ENCODE measurements around the gene LSAMP.

Gene LSAMP

GRCh38 chr3:116046350-116046749 is 398.9 kb downstream of the LSAMP start:
- DNase-seq = no peak

GRCh38 chr3:116045314-116045713 is 400.0 kb downstream of the LSAMP start:
- DNase-seq = no peak

GRCh38 chr3:116040152-116040551 is 405.1 kb downstream of the LSAMP start:
- no peak for DNase-seq

GRCh38 chr3:116039651-116039985 is 405.7 kb downstream of the LSAMP start:
- DNase-seq = no peak

GRCh38 chr3:116038968-116039650 is 406.2 kb downstream of the LSAMP start:
- peak; percentile 8 for DNase-seq

GRCh38 chr3:116037954-116038911 is 407.1 kb downstream of the LSAMP start:
- peak; percentile 58 for DNase-seq

GRCh38 chr3:116035429-116035828 is 409.9 kb downstream of the LSAMP start:
- DNase-seq = no peak

GRCh38 chr3:116034794-116035193 is 410.5 kb downstream of the LSAMP start:
- DNase-seq = no peak

- DNase-seq = no peak
Measured at GRCh38 chr3:116034086-116034485, 411.2 kb downstream of the LSAMP start.

GRCh38 chr3:116033516-116033915 is 411.8 kb downstream of the LSAMP start:
- DNase-seq = no peak

- no peak for DNase-seq
Measured at GRCh38 chr3:116032176-116032575, 413.1 kb downstream of the LSAMP start.

- no peak for DNase-seq
Measured at GRCh38 chr3:116030131-116030850, 415.0 kb downstream of the LSAMP start.

- DNase-seq = no peak
Measured at GRCh38 chr3:116029266-116029665, 416.0 kb downstream of the LSAMP start.

- DNase-seq = no peak
Measured at GRCh38 chr3:116028157-116028556, 417.1 kb downstream of the LSAMP start.

- no peak for DNase-seq
Measured at GRCh38 chr3:116020989-116021388, 424.3 kb downstream of the LSAMP start.

GRCh38 chr3:116020495-116020894 is 424.8 kb downstream of the LSAMP start:
- peak; percentile 50 for DNase-seq

- no peak for DNase-seq
Measured at GRCh38 chr3:116019254-116019763, 426.0 kb downstream of the LSAMP start.

- DNase-seq = no peak
Measured at GRCh38 chr3:116018646-116019045, 426.6 kb downstream of the LSAMP start.

GRCh38 chr3:116015931-116016330 is 429.4 kb downstream of the LSAMP start:
- no peak for DNase-seq

- no peak for DNase-seq
Measured at GRCh38 chr3:116007000-116007399, 438.3 kb downstream of the LSAMP start.

GRCh38 chr3:116005404-116005803 is 439.9 kb downstream of the LSAMP start:
- DNase-seq = no peak

- DNase-seq = no peak
Measured at GRCh38 chr3:116002235-116002634, 443.1 kb downstream of the LSAMP start.

GRCh38 chr3:116001151-116001621 is 444.1 kb downstream of the LSAMP start:
- no peak for DNase-seq

All from suppressor macrophage treated with lipopolysaccharide for 4 hours (primary cell).